HG03060 (cell line): ENCODE measurements around the gene CSNK1G2.

ENCODE experiments used
- ATAC-seq: cut with Tn5 transposase; IDR thresholded peaks from one replicate; pipeline ENCODE4 v1.9.1; 2021; ENCODE audit warnings: low read depth, moderate number of reproducible peaks; ENCODE audit not compliant: unreplicated experiment

Gene CSNK1G2

GRCh38 chr19:2014131-2014571 lies 73.2 kb downstream of the CSNK1G2 start:
- no peak for ATAC-seq

GRCh38 chr19:2014731-2015607 lies 74.0 kb downstream of the CSNK1G2 start:
- ATAC-seq: no peak

- no peak for ATAC-seq
Measured at GRCh38 chr19:2015608-2015950, 74.6 kb downstream of the CSNK1G2 start, which contains the start of gene BTBD2. Gene BTBD2, minus strand, starts transcription at chr19:2015714. Its CDS starts 11 bp downstream, at chr19:2015703.

GRCh38 chr19:2016041-2016807 lies 75.3 kb downstream of the CSNK1G2 start:
- ATAC-seq: no peak

GRCh38 chr19:2018752-2019151 lies 77.8 kb downstream of the CSNK1G2 start:
- ATAC-seq: no peak

GRCh38 chr19:2021453-2022140 lies 80.6 kb downstream of the CSNK1G2 start:
- ATAC-seq: no peak

- no peak for ATAC-seq
Measured at GRCh38 chr19:2022289-2022688, 81.3 kb downstream of the CSNK1G2 start.

- ATAC-seq: no peak
Measured at GRCh38 chr19:2026770-2027169, 85.8 kb downstream of the CSNK1G2 start.

GRCh38 chr19:2027361-2027760 lies 86.4 kb downstream of the CSNK1G2 start:
- ATAC-seq: no peak
